ENCODE results near the gene ZNF524. TPM values are rescaled to one million over a fixed set of nuclear protein-coding genes. Genes with fewer than 3 reads are reported as not detected.
A peak's percentile ranks its signal among the peaks of the same experiment; 100 is the strongest.

Gene ZNF524
- total and polyA plus RNA-seq, 9 of the 15 experiments (the other 6 are each of a cell fraction or from before 2014, with no cell fraction given) = 0.08 to 15.6 (median 2.9) TPM

DNA sequence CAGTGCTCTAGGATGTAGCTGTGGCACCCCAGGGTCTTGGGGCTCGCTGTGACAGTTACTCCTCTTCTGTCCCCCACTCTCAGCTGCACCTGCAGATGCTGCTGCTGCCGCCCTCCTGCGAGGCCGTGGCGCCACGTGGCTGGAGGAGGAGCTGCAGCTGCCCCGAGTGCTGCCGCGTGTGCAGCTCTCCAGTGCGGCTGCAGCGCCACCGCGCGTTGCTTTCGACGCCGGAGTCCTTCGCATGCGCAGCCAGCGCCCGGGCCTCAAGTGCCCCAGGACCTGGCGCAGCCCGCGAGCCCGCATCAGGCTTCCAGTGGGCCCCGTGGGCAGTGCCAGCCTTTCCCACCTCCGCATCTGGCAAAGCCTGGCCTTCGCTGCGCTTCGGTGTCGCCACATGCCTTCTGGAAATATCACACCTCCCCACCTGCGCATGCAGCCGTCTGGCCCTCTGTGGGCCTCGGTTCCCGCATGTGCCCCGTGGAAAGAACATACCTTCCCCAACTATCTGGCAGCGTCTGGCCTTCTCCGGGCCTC, 40.0 kb downstream of the ZNF524 start (continued):
- TF ChIP-seq RERE (CRISPR knock-in tag; IDR thresholded peaks at IDR 0.05; ENCODE audit: borderline replicate concordance) (peak; percentile 99), U2AF1 (optimal IDR thresholded peaks at IDR 0.05; ENCODE audit: low read depth, low read length) (no peak), SNAPC5 (CRISPR knock-in tag; IDR thresholded peaks at IDR 0.05) (no peak), ZNF586 (CRISPR knock-in tag; conservative IDR thresholded peaks at IDR 0.05) (peak; percentile 63; the same call in 1 of the 2 replicates), ZNF224 (CRISPR knock-in tag; IDR thresholded peaks at IDR 0.05) (peak; percentile 98), SLC30A9 (CRISPR knock-in tag; IDR thresholded peaks at IDR 0.05) (no peak), FOXM1 (IDR thresholded peaks at IDR 0.05; ENCODE audit: low read depth) (no peak), FOXM1 (CRISPR knock-in tag; IDR thresholded peaks at IDR 0.05; ENCODE audit: low read depth) (peak; percentile 92), HMGXB4 (CRISPR knock-in tag; IDR thresholded peaks at IDR 0.05) (peak; percentile 95), NFIC (IDR thresholded peaks at IDR 0.05) (no peak)
- TF ChIP-seq, protein P1, sequence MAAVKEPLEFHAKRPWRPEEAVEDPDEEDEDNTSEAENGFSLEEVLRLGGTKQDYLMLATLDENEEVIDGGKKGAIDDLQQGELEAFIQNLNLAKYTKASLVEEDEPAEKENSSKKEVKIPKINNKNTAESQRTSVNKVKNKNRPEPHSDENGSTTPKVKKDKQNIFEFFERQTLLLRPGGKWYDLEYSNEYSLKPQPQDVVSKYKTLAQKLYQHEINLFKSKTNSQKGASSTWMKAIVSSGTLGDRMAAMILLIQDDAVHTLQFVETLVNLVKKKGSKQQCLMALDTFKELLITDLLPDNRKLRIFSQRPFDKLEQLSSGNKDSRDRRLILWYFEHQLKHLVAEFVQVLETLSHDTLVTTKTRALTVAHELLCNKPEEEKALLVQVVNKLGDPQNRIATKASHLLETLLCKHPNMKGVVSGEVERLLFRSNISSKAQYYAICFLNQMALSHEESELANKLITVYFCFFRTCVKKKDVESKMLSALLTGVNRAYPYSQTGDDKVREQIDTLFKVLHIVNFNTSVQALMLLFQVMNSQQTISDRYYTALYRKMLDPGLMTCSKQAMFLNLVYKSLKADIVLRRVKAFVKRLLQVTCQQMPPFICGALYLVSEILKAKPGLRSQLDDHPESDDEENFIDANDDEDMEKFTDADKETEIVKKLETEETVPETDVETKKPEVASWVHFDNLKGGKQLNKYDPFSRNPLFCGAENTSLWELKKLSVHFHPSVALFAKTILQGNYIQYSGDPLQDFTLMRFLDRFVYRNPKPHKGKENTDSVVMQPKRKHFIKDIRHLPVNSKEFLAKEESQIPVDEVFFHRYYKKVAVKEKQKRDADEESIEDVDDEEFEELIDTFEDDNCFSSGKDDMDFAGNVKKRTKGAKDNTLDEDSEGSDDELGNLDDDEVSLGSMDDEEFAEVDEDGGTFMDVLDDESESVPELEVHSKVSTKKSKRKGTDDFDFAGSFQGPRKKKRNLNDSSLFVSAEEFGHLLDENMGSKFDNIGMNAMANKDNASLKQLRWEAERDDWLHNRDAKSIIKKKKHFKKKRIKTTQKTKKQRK (IDR thresholded peaks at IDR 0.05; ENCODE audit: borderline replicate concordance, low read depth, low read length) = no peak
- TF ChIP-seq, protein P2, sequence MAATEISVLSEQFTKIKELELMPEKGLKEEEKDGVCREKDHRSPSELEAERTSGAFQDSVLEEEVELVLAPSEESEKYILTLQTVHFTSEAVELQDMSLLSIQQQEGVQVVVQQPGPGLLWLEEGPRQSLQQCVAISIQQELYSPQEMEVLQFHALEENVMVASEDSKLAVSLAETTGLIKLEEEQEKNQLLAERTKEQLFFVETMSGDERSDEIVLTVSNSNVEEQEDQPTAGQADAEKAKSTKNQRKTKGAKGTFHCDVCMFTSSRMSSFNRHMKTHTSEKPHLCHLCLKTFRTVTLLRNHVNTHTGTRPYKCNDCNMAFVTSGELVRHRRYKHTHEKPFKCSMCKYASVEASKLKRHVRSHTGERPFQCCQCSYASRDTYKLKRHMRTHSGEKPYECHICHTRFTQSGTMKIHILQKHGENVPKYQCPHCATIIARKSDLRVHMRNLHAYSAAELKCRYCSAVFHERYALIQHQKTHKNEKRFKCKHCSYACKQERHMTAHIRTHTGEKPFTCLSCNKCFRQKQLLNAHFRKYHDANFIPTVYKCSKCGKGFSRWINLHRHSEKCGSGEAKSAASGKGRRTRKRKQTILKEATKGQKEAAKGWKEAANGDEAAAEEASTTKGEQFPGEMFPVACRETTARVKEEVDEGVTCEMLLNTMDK (IDR thresholded peaks at IDR 0.05; ENCODE audit: borderline replicate concordance, insufficient read depth, low read depth, low read length, poor library complexity, severe bottlenecking) = peak; percentile 69
